WTC11 (cell line): ENCODE data around the gene ELAC2. TPM values are rescaled to one million over a fixed set of nuclear protein-coding genes. Genes with fewer than 3 reads are reported as not detected.

ENCODE experiments used
- ATAC-seq: fragments of 200-7000 bp; cut with Tn5 transposase; 2 replicates; pipeline ENCODE4 v1.10.0; 2021; ENCODE audit warnings: mild to moderate bottlenecking, moderate library complexity
- CTCF ChIA-PET: fragments of 300-600 bp; sonication (Branson Sonifier 250); formaldehyde crosslinking; loops from one replicate; lab custom pipeline; 2021; ENCODE audit warnings: antibody characterized with exemption; lab: Charles Lee
- POLR2A ChIA-PET: fragments of 350-600 bp; sonication (Branson Sonifier 250); formaldehyde crosslinking; loops from one replicate; lab custom pipeline; 2021; ENCODE audit warnings: antibody characterized with exemption; lab: Charles Lee
- DNase-seq: peaks from one replicate; pipeline ENCODE4 v3.0.0; 2021; ENCODE audit warnings: low spot score
- H3K27ac Mint-ChIP-seq: 2 replicates; pipeline ENCODE4 v1.8.0; 2021; ENCODE audit warnings: mixed read lengths
- H3K27me3 Mint-ChIP-seq: 2 replicates; pipeline ENCODE4 v1.8.0; 2021; ENCODE audit warnings: low read depth, mild to moderate bottlenecking, moderate library complexity, mixed read lengths
- H3K36me3 Mint-ChIP-seq: 2 replicates; pipeline ENCODE4 v1.8.0; 2021; ENCODE audit warnings: mixed read lengths
- H3K4me1 Mint-ChIP-seq: 2 replicates; pipeline ENCODE4 v1.8.0; 2022; ENCODE audit warnings: mixed read lengths
- H3K4me3 Mint-ChIP-seq: 2 replicates; pipeline ENCODE4 v1.8.0; 2021; ENCODE audit warnings: mild to moderate bottlenecking, moderate library complexity, mixed read lengths
- H3K9me3 Mint-ChIP-seq: 2 replicates; pipeline ENCODE4 v1.8.0; 2021; ENCODE audit warnings: mixed read lengths
- AR ChIP-seq: fragments of 250-450 bp; sonication (Bioruptor Pico); IDR thresholded peaks from 2 replicates; pipeline ENCODE4 v1.9.0; 2021; ENCODE audit warnings: mild to moderate bottlenecking
- ATF3 ChIP-seq: sonication (generic); formaldehyde crosslinking; conservative IDR thresholded peaks from 2 replicates; pipeline ENCODE4 v1.8.1; 2022; ENCODE audit warnings: mild to moderate bottlenecking, missing genetic modification reagents
- ATF6 ChIP-seq: sonication (generic); formaldehyde crosslinking; IDR thresholded peaks from 2 replicates; pipeline ENCODE4 v1.8.1; 2023; ENCODE audit warnings: mild to moderate bottlenecking, missing genetic modification reagents
- FOXP1 ChIP-seq: sonication (generic); formaldehyde crosslinking; IDR thresholded peaks from 2 replicates; pipeline ENCODE4 v1.8.0; 2022; ENCODE audit warnings: missing genetic modification reagents, mild to moderate bottlenecking, moderate library complexity, borderline replicate concordance
- GRHL2 ChIP-seq: fragments of 250-450 bp; sonication (Bioruptor Pico); IDR thresholded peaks from 2 replicates; pipeline ENCODE4 v1.8.0; 2022; ENCODE audit warnings: mild to moderate bottlenecking, moderate library complexity; ENCODE audit not compliant: insufficient replicate concordance, severe bottlenecking
- IRF1 ChIP-seq: sonication (generic); formaldehyde crosslinking; IDR thresholded peaks from 2 replicates; pipeline ENCODE4 v1.8.0; 2023; ENCODE audit warnings: missing genetic modification reagents
- JAZF1 ChIP-seq: fragments of 250-450 bp; sonication (Bioruptor Pico); IDR thresholded peaks from 2 replicates; pipeline ENCODE4 v1.9.0; 2021; ENCODE audit warnings: moderate library complexity, mild to moderate bottlenecking, inconsistent platforms
- SMAD3 ChIP-seq: sonication (generic); formaldehyde crosslinking; IDR thresholded peaks from 2 replicates; pipeline ENCODE4 v1.8.0; 2022; ENCODE audit warnings: missing genetic modification reagents, mild to moderate bottlenecking, borderline replicate concordance
- TEAD4 ChIP-seq: sonication (generic); formaldehyde crosslinking; IDR thresholded peaks from 2 replicates; pipeline ENCODE4 v1.8.0; 2022; ENCODE audit warnings: mild to moderate bottlenecking, missing genetic modification reagents
- ZNF425 ChIP-seq: fragments of 250-450 bp; sonication (Bioruptor Pico); conservative IDR thresholded peaks from 2 replicates; pipeline ENCODE4 v1.9.0; 2021; ENCODE audit warnings: mild to moderate bottlenecking
- total RNA-seq: library from RNA; stranded (reverse); gene quantifications from 3 replicates; pipeline ENCODE4 v1.2.3, GENCODE V29; 2021

ELAC2 gene
- total RNA-seq, 1 experiment from 2014 or later, result 86.9 TPM

- TF ChIP-seq AR (CRISPR knock-in tag) (no peak), SMAD3 (no peak)
Observed at GRCh38 chr17:12977008-12977751, 40.6 kb downstream of the ELAC2 start (continued).

GRCh38 chr17:12974005-12974531 lies 43.8 kb downstream of the ELAC2 start:
- DNase-seq, result peak; percentile 61

More at GRCh38 chr17:12974005-12974531, 43.8 kb downstream of the ELAC2 start:
- Mint-ChIP-seq H3K27me3 (no peaks in the 10 kb centered on the region), H3K9me3 (no peaks in the 10 kb centered on the region), H3K4me3 (peak overlapping the region; percentile 71), H3K36me3 (no peaks in the 10 kb centered on the region), H3K27ac (no peak overlapping the region), H3K4me1 (peaks cover 23% of the 10 kb centered on the region)
- CTCF ChIA-PET, result interaction anchor here (0.5 to 1.7 kb wide), 5 partner anchors 12 to 631 kb away, joined by 3 to 9 read pairs (median 3); no protein-coding TSS in a partner anchor
- ATAC-seq, result peak; percentile 73
- TF ChIP-seq TEAD4 (CRISPR knock-in tag) (no peak), IRF1 (no peak), ZNF425 (no peak), FOXP1 (0 out of 2 replicates have a peak, but pooled peaks have one; percentile 36), JAZF1 (no peak), GRHL2 (no peak), ATF3 (CRISPR knock-in tag) (no peak), ATF6 (CRISPR knock-in tag) (no peak)
- POLR2A ChIA-PET, result interaction anchor here (0.8 kb wide), 1 partner anchor 28 kb away, joined by 3 read pairs; no protein-coding TSS in a partner anchor
